HG02763 (cell line): ENCODE results near the gene TAF3.
A peak's percentile ranks its signal among the peaks of the same experiment; 100 is the strongest.

Experiments
- ATAC-seq: cut with Tn5 transposase; IDR thresholded peaks from one replicate; pipeline ENCODE4 v1.9.1; 2021; ENCODE audit warnings: mild to moderate bottlenecking, moderate library complexity; ENCODE audit not compliant: unreplicated experiment

Gene TAF3

DNA sequence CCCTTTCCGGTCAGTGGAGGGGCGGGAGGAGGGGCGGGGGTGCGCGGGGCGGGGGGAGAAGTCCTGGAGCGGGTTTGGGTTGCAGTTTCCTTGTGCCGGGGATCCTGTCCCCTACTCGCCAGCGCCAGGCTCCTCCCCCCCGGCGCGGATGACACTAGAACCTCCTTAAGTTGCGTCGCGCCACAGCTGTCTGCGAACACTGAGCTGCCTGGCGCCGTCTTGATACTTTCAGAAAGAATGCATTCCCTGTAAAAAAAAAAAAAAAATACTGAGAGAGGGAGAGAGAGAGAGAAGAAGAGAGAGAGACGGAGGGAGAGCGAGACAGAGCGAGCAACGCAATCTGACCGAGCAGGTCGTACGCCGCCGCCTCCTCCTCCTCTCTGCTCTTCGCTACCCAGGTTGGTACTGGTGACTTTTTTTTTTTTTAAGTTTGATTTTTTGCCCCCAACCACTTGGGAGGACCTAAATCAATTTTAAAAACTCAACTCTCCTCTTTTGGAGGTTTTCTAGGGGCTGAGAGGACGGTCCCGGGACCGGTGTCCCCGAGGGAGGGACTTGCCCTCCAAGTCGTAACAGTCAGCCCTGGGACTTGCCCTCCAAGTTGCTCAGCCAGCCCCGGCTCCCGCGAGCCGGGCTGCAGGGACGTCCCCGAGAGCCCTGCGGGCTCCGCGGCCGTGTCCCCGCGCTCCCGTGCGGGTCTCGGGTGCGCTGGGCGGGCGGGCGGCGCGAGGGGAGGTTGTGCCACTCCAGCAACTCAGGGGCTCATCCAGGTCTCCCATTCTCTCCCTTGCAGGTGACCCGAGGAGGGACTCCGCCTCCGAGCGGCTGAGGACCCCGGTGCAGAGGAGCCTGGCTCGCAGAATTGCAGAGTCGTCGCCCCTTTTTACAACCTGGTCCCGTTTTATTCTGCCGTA, 236.4 kb downstream of the TAF3 start, which contains the start of gene GATA3:
Gene GATA3, plus strand, starts transcription at position 195 of the 914 bp plus-strand sequence. CDS start 968 bp downstream, outside the sequence.
- ATAC-seq = peak; percentile 38

DNA sequence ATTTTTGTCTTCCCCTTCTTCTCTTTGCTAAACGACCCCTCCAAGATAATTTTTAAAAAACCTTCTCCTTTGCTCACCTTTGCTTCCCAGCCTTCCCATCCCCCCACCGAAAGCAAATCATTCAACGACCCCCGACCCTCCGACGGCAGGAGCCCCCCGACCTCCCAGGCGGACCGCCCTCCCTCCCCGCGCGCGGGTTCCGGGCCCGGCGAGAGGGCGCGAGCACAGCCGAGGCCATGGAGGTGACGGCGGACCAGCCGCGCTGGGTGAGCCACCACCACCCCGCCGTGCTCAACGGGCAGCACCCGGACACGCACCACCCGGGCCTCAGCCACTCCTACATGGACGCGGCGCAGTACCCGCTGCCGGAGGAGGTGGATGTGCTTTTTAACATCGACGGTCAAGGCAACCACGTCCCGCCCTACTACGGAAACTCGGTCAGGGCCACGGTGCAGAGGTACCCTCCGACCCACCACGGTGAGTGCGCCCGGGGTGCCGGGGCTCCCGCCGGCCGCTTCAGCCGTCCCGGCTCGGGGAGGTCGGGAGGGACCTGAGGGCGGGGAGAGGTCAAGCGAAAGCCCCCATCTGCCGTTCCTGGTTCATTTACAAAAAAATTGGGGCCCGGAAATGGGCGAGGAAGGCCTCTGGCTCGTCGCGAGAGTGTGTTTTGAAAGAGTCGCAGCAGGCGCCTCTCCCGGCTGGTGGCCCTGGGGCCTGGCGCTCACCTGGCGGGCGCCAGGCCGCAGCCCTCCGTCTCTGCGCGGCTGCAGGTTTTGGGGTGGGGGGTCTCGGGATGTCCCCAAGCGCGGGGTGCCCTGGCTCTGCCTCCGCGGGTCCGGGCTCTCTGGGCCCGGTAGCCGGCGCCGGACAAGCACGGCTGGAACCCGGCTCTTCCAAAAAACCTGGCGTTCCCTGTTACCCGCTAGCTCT, 237.4 kb downstream of the TAF3 start:
- no peak for ATAC-seq

DNA sequence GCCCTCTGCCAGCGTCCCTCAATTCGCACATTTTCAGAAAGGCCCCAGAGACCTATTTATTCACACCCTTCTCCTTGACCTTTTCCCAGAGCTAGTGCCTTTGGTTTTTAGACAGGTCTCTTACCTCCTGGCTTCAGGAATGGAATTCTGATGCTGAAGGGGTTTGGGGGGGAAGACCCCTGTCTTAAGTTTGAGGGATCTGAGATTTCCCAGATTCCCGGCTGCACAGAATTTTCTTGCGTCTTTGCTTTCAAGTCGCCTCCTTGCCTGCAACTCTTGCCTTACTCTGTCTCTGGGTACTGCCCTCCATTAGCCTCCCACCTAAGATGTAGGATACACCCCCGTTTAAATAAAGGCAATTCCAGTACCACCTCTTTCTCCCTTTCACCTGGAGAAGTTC, 238.1 kb downstream of the TAF3 start:
- no peak for ATAC-seq

DNA sequence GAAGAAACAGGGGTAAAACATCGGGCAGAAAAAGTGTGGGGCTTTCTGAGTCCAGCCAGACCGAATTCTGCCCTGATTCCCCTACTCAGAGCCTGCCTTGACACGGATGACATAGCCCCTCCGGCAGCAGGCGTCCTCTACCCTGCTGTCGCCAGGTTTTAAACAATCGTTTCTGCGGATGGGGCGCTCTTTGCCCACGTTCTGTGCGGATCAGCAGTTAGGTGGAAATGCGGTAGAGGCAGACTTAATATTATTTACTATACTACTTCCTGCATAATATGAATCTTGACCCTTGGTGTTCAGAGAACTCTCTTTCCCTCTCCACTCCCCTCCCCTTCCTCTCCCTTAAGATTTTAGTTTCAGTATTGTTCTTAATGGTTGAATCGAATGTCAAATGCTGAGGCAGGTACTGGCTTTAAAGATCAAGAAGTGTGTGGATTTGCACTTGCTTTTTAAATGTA, 238.6 kb downstream of the TAF3 start:
- peak; percentile 20 for ATAC-seq

DNA sequence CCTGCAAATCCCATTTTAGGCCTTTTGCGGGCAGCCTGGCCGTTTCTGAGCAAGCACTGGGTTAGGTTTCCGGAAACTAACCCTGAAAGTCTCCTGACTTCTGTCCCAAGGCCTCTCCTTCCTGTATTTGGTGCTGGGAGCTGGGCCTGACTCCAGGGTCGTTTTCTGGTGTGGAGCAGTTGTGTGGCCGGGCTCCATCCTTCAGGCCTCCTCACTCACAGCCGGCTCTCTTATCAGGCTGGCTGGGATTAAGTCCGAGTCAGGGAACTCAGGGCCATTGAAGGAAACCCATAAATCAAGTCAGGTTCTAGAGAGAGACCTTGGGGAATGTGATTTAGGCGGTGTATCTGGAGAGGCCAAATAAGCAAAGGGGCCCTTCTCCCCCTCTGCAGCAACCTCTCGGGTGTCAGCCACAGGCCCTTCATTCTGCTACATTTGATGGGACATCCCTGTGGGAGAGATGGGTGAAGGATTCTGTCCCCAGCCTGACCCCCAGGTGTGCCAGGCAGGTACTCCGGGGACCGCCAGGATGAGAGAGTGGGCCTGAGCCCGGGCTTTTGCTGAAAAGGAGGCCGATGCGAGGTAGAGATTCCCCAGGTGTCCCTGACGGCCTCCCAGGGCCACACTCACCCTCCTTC, 239.4 kb downstream of the TAF3 start:
- no peak for ATAC-seq

DNA sequence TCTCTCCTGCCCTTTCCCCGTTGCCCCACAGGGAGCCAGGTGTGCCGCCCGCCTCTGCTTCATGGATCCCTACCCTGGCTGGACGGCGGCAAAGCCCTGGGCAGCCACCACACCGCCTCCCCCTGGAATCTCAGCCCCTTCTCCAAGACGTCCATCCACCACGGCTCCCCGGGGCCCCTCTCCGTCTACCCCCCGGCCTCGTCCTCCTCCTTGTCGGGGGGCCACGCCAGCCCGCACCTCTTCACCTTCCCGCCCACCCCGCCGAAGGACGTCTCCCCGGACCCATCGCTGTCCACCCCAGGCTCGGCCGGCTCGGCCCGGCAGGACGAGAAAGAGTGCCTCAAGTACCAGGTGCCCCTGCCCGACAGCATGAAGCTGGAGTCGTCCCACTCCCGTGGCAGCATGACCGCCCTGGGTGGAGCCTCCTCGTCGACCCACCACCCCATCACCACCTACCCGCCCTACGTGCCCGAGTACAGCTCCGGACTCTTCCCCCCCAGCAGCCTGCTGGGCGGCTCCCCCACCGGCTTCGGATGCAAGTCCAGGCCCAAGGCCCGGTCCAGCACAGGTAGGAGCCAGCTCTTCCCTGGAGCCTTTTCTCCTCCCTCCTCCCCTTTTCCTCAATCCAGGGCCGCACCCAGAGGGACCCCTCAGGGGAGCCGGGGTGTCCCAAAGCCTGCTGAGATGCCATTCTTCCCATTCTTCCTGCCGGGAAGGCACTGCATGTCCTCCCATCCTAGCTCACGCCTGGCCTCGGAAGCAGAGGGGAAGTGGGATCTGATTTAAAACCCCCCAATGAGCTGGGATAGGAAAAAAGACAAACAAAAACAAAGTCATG, 240.2 kb downstream of the TAF3 start:
- no peak for ATAC-seq

DNA sequence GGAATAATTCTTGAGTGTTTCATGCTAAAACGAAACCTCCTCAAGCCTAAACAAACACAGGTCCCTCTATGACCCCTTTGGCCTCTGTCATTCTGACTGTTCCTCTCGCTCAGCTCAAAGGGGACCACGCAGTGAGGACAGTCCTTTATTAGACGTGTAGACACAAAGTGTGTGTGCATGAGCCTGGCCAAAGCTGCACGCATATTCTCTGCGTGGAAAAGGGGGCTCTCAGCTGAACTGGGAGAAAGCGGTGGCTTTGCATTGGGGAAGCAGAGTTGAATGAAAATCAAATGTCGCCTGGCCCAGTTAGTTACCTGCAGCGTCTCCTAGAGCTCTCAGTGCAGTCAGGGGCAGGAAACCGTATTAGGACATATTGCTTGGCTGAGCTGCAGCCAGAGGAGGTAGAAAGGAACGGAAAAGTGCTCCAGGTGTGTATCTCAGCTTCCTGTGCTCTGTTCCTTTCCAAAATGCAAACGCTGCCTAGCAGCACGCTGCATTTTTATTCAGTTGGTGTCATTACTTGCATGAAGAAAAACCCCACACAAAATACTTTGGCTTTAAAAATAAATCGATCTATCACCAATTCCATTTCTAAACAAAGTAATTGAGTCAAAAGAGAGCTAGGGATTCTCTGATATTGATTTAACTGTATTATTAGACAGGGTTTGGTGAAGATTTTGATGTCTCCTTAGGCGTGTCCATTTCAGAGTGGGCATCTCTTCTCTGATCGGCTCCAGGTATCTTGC, 241.1 kb downstream of the TAF3 start:
- ATAC-seq = no peak

DNA sequence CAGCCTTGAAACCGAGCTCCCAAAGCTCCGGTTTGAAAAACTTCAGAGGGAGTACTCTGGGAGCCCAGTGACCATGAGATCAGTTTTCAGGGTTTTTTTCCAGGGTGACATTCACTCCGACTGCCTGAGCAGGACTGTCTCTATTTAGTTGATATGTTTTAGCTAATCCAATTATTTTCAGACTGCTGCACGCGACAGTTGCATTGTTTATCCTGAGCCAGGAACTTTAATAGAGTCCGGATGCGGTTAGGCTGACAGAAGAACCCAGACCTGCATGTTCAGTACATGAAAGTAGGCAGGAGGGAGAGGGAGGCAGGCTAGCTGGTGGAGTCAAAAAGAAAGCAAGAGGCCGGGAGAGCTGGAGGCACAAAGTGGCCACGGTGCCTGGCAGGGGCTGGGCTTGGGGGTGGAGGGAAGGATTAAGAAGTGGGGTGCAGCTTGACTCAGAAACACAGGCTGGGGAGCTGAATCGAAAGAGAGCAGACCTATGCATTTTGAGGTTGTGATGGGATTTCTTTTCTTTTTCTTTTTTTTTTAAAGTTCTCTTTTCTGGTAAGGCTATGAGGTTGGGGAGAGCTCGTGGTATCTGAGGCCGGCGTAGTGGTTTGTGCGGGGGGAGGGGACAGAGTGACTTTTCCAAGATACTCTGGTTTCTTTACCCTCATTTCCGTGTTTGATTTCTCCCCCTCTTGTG, 241.9 kb downstream of the TAF3 start:
- peak; percentile 30 for ATAC-seq

DNA sequence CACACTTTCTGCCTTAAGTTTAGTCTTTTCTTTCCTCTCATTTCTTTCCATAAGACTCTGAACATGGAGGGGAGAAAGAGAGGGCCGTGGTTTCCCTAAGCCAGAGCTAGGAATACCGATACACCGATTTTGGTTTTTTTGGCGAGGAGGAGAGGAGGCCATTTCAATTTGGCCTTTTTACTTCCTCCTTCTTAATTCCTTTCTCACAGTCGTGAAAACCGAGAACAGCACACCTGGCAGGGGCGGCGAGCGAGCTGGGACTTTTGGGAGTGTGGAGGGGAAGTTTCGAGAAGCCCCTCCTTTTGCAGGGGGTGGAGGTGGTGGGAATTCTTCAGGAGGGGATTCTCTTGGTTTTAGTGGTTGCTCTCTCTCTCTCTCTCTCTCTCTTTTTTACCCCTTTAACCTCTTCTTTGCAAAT, 242.4 kb downstream of the TAF3 start:
- ATAC-seq = no peak

DNA sequence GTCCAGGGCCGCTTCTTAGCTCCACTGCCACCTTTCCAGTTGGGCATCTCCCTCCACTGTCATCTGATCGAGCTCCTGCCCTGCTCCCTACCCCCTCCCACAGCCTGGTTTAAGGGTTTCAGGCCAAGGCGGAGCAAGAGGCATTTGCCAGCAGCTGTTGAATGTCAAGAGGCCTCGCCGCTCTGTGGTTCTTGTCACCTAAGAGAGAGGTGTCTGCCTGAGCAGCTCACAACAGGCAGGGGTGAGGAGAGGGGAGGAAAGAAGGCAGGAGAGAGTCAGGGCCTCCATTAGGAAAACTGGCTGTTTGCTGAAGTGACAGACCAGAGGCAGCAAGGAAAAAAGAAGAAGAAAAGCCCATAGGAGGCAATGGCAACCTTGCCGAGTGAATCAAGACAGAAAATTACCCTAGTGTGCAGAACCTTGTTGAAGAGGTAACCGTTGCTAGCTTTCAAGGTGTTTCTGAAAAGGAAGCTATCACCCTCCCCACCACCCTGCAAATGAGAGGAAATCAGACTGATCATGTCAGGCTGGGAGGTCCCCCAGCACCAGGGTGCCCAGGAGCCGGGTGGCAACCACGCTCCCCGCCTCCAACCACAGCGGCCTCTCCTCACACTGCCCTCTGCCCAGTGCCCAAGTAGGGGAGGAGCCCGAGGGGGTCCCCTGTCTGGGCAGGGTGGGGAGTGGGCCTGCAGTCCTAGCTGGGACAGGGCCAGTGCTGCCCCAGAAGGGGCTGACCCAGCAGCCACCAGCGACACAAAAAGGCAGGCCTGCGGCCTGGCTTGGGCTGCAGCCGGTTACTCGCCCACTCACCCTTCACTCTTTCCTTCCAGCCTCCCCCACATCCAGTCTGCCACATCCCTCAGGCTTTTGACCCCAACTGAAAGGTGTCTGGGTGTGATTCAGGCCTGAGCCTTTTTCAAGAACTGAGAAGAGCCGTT, 243.2 kb downstream of the TAF3 start:
- ATAC-seq = no peak

DNA sequence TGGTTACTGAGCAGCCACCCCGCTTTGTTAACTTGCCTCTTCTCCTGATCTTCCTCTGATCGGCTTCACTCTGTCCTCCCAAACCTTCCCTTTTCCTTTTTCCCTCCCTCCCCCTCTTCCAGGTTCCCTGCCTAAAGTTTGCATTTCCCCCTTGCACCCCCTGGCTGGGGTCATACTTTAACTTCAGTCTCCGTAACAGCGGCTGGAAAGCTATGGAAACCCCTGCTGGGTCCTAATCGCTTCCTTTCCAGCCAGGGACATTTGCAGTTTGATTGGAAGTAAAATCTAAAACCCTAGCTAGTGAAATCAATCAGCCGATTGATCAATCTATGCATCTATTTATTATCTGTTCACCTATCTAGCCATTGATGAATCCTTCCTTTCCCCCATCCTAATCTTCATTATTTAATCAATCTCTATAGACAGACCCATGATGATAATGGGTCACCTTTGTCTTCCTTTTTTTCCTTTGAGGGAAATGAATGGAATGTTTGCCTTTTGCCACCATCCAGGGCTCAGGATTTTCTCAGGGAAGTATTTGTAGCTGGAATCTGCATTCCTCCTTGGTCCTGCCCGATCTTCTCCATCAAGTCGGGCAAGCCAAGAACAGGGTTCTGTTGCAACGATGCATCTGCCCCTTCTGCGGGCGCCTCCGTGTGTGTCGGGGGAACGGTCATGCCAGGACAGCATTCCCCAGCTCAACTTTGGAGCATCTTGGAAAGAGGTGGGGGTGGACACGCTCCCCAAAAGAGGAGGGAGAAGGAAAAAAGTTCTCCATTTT, 245.0 kb downstream of the TAF3 start:
- ATAC-seq = no peak

DNA sequence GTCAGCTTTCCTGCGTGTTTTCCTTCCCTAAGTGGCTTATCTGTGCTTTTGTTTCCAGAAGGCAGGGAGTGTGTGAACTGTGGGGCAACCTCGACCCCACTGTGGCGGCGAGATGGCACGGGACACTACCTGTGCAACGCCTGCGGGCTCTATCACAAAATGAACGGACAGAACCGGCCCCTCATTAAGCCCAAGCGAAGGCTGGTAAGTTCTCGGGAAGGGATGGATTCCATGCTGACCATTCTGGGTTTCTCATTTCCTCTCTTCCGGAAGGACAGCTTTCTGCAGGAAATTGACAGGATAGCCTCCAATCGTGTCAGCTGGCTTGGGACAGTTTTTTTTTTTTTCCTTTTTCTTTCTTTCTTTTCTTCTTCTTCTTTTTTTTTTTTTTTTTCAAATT, 245.6 kb downstream of the TAF3 start:
- ATAC-seq = no peak

DNA sequence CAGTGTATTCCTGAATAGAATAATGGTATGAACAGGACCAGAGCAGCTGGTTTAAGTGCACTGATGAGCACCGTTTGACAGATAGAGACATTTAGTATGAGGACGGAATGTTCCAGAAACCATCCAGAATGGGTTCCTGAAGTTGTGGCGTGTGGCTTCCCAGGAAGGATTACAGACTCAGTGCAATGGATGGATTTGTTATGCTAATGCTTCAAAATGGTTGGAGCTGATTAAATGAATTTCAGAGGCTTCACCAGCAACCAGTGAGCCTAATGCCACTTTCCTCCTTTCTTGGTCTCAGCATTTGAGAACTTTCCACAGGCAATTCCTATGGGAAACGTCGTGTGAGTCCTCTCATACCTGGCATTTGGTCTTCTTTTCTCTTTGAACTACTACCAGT, 246.1 kb downstream of the TAF3 start:
- no peak for ATAC-seq

DNA sequence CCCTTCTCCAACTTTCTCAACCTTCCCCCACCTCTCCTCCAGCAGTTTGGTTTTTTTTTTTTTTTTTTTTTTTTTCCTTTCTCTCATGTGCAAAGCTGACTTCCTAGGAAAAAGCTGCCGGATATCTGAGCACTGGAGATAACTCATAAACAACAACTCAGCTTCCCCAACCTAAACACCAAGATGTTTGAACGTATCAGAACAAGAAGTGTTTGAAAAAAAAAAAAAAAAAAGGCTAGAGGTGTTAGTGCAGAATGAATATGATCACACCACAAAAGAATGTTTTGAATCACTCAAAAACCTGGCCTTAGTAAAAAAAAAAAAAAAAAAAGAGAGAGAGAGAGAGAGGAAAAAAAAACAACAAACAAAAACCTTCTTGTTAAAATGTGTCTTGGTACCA, 247.3 kb downstream of the TAF3 start:
- no peak for ATAC-seq

DNA sequence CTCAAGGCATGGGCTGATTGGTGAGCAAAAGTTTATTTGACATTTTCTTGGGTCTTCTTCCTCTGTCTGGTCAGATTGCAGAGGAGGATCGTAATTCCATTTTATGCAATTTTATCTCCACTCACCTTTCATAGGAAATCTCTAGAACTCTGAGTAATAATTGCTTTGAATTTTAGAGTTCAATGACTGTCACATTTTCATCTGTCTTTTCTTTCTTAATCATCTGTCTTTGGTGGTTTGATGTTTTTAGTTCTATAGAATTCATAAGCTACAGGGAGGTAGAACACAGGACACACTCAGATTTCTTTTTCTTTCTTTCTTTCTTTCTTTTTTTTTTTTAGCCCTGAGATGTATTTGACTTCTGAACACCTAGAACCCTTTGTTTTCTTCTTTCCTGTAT, 247.8 kb downstream of the TAF3 start:
- ATAC-seq = no peak
